Measurements from ENCODE around the gene RET.

DNA sequence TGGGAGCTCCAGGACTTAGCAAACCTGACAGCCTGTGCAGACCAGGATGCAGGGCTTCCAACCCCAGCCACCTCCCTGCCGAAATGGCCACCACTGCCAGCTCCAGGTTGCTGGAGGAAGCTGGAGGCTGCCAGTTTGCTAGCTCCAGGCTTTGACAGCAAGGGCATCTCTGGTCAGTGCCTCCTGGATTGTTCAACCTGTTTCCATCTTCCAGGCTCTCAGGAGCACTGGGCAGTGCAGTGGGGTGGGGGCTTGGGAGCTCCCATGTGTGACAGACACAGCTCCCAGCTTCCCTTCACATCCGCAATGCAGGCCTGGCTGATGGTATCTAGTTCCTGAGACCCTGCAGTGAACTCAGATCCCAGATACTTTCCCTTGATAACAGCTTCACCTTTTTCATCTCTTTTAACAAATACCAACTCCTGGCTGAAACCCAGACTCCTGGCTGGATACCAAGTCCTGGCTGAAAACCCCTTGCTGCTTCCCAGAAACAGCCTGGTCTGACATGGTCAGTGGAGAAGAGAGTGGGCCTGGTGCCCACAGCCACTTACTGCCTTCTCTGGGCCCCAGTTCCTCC, 20.8 kb upstream of the RET start:
- TF ChIP-seq, protein P1, sequence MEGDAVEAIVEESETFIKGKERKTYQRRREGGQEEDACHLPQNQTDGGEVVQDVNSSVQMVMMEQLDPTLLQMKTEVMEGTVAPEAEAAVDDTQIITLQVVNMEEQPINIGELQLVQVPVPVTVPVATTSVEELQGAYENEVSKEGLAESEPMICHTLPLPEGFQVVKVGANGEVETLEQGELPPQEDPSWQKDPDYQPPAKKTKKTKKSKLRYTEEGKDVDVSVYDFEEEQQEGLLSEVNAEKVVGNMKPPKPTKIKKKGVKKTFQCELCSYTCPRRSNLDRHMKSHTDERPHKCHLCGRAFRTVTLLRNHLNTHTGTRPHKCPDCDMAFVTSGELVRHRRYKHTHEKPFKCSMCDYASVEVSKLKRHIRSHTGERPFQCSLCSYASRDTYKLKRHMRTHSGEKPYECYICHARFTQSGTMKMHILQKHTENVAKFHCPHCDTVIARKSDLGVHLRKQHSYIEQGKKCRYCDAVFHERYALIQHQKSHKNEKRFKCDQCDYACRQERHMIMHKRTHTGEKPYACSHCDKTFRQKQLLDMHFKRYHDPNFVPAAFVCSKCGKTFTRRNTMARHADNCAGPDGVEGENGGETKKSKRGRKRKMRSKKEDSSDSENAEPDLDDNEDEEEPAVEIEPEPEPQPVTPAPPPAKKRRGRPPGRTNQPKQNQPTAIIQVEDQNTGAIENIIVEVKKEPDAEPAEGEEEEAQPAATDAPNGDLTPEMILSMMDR (IDR thresholded peaks at IDR 0.05) = no peak
- TF ChIP-seq POLR2A (IDR thresholded peaks at IDR 0.05) (no peak), EP300 (IDR thresholded peaks at IDR 0.05) (no peak)

Data from tibial nerve (tissue), 4 donors.